Choroid plexus epithelial cell (primary cell): ENCODE results near the gene PGBD5.

Experiments used
- DNase-seq: peaks from one replicate; pipeline ENCODE4 v3.0.0-alpha.2; 2010; ENCODE audit warnings: low read depth
- H3K4me3 ChIP-seq: 2 replicates; pipeline ENCODE4 v1.5.1; 2011; ENCODE audit warnings: low read depth, mild to moderate bottlenecking, control low read depth, low read length, moderate library complexity
- TF ChIP-seq, protein P1 (sequence below): conservative IDR thresholded peaks from 2 replicates; pipeline ENCODE4 v1.5.1; 2011; ENCODE audit warnings: low read depth, mild to moderate bottlenecking, control low read depth, inconsistent platforms, low read length, moderate library complexity

The PGBD5 gene

DNA sequence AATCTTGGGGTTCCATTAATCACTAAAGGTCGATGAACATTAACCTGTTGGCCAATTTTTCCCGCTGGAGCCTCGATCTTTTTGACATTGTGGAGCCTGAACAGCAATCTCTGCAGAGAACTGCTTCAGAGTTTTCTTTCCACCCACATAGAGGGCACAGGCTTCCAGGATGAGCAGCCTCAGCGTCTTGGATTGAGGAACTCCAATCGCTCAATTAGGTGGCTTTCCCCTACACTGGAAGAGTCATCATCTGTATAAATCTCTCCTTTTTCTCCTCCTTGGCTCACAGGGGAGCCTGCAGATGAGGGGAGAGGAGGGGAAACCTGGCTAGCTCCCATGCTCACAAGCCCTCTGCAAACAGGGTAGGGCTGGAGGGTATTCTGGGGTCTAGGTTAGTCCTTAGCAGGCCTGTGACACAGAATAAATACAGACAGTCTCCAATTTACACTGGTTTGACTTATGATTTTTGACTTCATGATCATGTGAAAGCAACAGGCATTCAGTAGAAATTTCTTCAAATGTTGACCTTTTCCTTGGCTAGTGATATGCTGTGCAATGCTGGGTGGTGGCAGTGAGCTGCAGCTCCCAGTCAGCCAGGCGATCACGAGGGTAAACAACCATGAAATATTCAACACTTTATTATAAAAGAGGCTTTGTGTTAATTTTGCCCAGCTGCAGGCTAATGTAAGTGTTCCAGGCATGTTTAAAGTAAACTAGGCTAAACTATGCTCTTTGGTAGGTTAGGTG, 80.8 kb downstream of the PGBD5 start:
- TF ChIP-seq, protein P1, sequence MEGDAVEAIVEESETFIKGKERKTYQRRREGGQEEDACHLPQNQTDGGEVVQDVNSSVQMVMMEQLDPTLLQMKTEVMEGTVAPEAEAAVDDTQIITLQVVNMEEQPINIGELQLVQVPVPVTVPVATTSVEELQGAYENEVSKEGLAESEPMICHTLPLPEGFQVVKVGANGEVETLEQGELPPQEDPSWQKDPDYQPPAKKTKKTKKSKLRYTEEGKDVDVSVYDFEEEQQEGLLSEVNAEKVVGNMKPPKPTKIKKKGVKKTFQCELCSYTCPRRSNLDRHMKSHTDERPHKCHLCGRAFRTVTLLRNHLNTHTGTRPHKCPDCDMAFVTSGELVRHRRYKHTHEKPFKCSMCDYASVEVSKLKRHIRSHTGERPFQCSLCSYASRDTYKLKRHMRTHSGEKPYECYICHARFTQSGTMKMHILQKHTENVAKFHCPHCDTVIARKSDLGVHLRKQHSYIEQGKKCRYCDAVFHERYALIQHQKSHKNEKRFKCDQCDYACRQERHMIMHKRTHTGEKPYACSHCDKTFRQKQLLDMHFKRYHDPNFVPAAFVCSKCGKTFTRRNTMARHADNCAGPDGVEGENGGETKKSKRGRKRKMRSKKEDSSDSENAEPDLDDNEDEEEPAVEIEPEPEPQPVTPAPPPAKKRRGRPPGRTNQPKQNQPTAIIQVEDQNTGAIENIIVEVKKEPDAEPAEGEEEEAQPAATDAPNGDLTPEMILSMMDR = no peak
- DNase-seq = no peak
- no peak overlapping the region for H3K4me3 ChIP-seq

DNA sequence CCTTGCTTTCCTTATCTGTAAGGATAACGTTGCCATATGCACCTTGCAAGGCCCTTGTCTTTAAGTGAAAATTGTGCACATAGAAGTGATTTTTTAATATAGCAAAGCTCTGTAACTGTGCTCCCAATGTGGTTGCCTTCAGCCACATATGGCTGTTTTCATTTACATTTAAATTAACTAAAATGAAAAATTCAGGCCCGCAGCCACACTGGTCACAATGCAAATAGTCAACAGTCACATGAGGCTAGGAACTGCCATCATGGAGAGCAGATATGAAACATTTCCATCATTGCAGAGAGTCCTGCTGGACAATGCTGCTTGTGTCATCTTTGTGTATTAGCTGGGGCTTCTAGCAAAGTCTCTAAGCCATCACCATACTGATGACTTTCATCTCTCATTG, 83.4 kb downstream of the PGBD5 start:
- TF ChIP-seq, protein P1 = no peak
- DNase-seq = no peak

DNA sequence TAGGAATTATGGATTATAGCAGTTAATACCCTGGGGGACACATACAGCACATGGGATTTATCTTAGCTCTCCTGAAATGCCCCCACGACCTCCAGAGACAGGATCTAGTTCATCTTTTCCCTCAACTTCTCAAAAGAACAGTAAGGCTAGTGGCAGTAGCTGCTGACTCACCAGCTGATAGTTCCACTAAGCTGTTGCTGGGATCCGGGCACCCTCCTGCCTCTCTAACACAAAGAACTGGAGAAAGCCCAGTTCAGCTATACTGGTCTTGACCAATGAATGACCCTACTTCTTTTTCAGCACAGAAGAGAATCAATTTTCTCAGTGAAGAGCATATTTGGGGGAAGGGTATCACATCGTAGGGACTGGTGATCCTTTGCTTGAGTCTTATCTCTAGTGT, 84.1 kb downstream of the PGBD5 start:
- H3K4me3 ChIP-seq = no peak overlapping the region
- TF ChIP-seq, protein P1 = no peak
- peak; percentile 7 for DNase-seq

More for the DNA sequence above, 83.4 kb downstream of the PGBD5 start:
- no peak overlapping the region for H3K4me3 ChIP-seq

DNA sequence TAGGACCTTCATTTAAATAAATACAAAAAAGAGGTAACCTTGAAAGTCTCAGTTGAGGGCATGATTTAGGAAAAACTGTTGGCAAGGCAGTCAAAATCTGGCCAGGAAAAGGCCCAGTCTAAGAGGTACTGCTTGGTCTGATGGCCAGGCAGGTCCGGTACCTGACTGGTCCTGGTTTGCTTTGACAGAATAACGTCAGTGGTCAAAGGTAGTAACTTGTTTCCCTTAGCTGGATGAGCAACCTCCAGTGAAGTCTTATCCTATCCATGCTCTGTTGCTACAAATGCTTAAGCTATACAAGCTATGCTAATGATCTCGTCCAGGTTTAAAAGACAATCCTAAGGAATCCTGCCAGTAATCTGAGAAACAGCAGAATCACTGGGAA, 85.0 kb downstream of the PGBD5 start:
- no peak for DNase-seq
- H3K4me3 ChIP-seq = no peak overlapping the region
- TF ChIP-seq, protein P1 = no peak

DNA sequence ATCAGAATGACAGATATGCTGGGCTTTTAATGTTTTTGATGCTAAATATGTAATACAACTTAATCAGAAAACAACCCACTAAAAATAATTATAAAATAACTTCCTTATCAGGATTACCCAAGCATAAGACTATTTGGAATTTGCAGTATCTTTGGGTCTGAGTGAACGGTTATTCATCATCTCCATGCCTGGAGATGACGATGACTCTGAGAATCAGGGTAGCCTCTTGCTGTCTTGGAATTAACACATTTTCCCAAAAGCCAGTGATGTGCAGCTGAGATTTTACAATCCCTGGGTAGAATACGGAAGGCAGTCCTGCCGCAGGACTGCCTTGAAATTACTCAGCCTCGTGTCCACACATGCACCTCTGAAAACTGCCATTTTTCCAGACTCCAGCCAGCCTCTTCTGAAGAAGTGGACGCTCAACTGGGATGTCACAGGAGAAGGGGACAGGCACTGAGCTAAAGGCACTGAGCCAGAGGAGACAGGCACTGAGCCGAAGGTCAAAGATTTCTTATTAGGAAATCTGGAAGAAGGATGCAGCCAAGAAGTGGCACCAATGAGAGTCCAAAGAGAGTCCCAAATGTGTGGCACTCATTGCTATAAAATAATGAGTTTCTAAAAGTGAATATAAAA, 85.5 kb downstream of the PGBD5 start:
- no peak overlapping the region for H3K4me3 ChIP-seq
- no peak for DNase-seq
- TF ChIP-seq, protein P1 = no peak

DNA sequence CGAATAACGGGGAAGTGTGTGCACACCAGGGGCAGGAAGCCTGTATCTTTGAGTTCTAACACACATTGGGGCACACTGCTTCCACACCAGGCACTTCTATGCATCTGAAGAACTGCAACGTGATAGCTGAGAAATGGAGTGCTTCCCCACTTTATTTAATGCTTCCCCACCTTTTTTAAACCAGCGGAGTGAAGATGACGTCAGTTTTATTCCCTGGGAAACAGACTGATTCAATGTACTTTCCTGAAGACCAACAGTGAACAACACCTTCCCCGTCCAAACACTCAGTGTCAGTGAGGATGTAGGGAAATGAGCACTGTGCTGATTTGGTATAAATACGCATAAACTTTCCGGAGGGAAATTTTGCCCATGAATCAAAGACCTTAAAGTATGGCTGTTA, 87.1 kb downstream of the PGBD5 start:
- no peak overlapping the region for H3K4me3 ChIP-seq

More for the DNA sequence above, 87.1 kb downstream of the PGBD5 start:
- DNase-seq = no peak
- TF ChIP-seq, protein P1 = no peak
